ENCODE measurements around the gene GMDS. TPM values are rescaled to one million over a fixed set of nuclear protein-coding genes. Genes with fewer than 3 reads are reported as not detected.

GMDS gene
- total RNA-seq, 1 experiment from 2014 or later = 9.7 TPM

- H3K4me1 ChIP-seq (ENCODE audit: low read length) = no peaks in the 10 kb centered on the region
- no peak overlapping the region for H2AFZ ChIP-seq (ENCODE audit: low read length)
- H3K9me2 ChIP-seq (replicated peaks; ENCODE audit: insufficient read depth, low read length) = no peaks in the 10 kb centered on the region
- no peak overlapping the region for H3K4me3 ChIP-seq (ENCODE audit: low read length)
- no peaks in the 10 kb centered on the region for H4K20me1 ChIP-seq (ENCODE audit: insufficient read depth, low read depth, low read length)
- H3K27me3 ChIP-seq (ENCODE audit: low read length) = no peaks in the 10 kb centered on the region
- H3K36me3 ChIP-seq (ENCODE audit: insufficient read depth, low read length) = no peaks in the 10 kb centered on the region
- H3K9ac ChIP-seq (ENCODE audit: low read length) = no peak overlapping the region
- H3K9me3 ChIP-seq (ENCODE audit: low read length) = no peaks in the 10 kb centered on the region
- no peak overlapping the region for H3K27ac ChIP-seq (ENCODE audit: low read length)
- H3K4me2 ChIP-seq (ENCODE audit: low read depth, low read length, poor library complexity, severe bottlenecking) = no peak overlapping the region
- DNase-seq = no peak
- no peaks in the 10 kb centered on the region for H3K79me2 ChIP-seq (ENCODE audit: low read length)
Observed at GRCh38 chr6:1834646-1835516, 410.5 kb downstream of the GMDS start.

DNA sequence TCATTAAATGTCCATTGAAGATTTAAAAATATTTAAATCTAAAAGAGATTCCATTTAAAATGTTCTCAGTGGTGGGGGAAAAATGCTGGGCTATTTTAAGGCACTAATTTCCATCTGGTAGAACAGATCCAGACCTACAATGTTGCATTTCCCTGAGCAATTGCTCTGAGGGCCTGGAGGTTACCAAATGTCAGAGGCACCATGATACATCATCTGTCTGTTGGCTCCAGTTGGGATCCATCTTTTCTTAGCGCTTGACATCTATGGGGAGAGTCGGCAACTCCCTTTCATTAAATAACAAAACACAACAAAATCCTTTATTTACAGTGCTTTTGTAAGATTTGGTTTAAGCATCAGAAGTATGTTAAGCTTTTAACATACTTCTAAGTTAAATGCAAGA, 411.2 kb downstream of the GMDS start:
- no peak for DNase-seq
- no peaks in the 10 kb centered on the region for H4K20me1 ChIP-seq (ENCODE audit: insufficient read depth, low read depth, low read length)
- no peak overlapping the region for H3K9ac ChIP-seq (ENCODE audit: low read length)
- no peak overlapping the region for H3K4me3 ChIP-seq (ENCODE audit: low read length)
- H3K4me2 ChIP-seq (ENCODE audit: low read depth, low read length, poor library complexity, severe bottlenecking) = no peak overlapping the region
- no peaks in the 10 kb centered on the region for H3K4me1 ChIP-seq (ENCODE audit: low read length)
- H3K79me2 ChIP-seq (ENCODE audit: low read length) = no peaks in the 10 kb centered on the region
- H3K9me2 ChIP-seq (replicated peaks; ENCODE audit: insufficient read depth, low read length) = no peaks in the 10 kb centered on the region
- H2AFZ ChIP-seq (ENCODE audit: low read length) = no peak overlapping the region
- no peaks in the 10 kb centered on the region for H3K27me3 ChIP-seq (ENCODE audit: low read length)
- H3K9me3 ChIP-seq (ENCODE audit: low read length) = no peaks in the 10 kb centered on the region
- H3K36me3 ChIP-seq (ENCODE audit: insufficient read depth, low read length) = no peaks in the 10 kb centered on the region
- H3K27ac ChIP-seq (ENCODE audit: low read length) = no peak overlapping the region

GRCh38 chr6:1832844-1833787, 412.3 kb downstream of the GMDS start:
- no peak overlapping the region for H3K4me3 ChIP-seq (ENCODE audit: low read length)
- no peaks in the 10 kb centered on the region for H3K9me2 ChIP-seq (replicated peaks; ENCODE audit: insufficient read depth, low read length)
- H3K27ac ChIP-seq (ENCODE audit: low read length) = no peak overlapping the region
- no peaks in the 10 kb centered on the region for H3K36me3 ChIP-seq (ENCODE audit: insufficient read depth, low read length)
- H2AFZ ChIP-seq (ENCODE audit: low read length) = no peak overlapping the region
- H3K79me2 ChIP-seq (ENCODE audit: low read length) = no peaks in the 10 kb centered on the region
- H3K4me2 ChIP-seq (ENCODE audit: low read depth, low read length, poor library complexity, severe bottlenecking) = no peak overlapping the region
- no peaks in the 10 kb centered on the region for H3K4me1 ChIP-seq (ENCODE audit: low read length)
- H3K27me3 ChIP-seq (ENCODE audit: low read length) = no peaks in the 10 kb centered on the region
- no peak overlapping the region for H3K9ac ChIP-seq (ENCODE audit: low read length)
- no peak for DNase-seq
- H3K9me3 ChIP-seq (ENCODE audit: low read length) = peaks cover 8% of the 10 kb centered on the region
- H4K20me1 ChIP-seq (ENCODE audit: insufficient read depth, low read depth, low read length) = no peaks in the 10 kb centered on the region

- H4K20me1 ChIP-seq (ENCODE audit: insufficient read depth, low read depth, low read length) = no peaks in the 10 kb centered on the region
- H3K36me3 ChIP-seq (ENCODE audit: insufficient read depth, low read length) = no peaks in the 10 kb centered on the region
- no peak overlapping the region for H3K27ac ChIP-seq (ENCODE audit: low read length)
- H3K9me3 ChIP-seq (ENCODE audit: low read length) = peaks cover 14% of the 10 kb centered on the region
- H3K79me2 ChIP-seq (ENCODE audit: low read length) = no peaks in the 10 kb centered on the region
- no peak overlapping the region for H2AFZ ChIP-seq (ENCODE audit: low read length)
- H3K9me2 ChIP-seq (replicated peaks; ENCODE audit: insufficient read depth, low read length) = no peaks in the 10 kb centered on the region
- no peaks in the 10 kb centered on the region for H3K4me1 ChIP-seq (ENCODE audit: low read length)
- no peaks in the 10 kb centered on the region for H3K27me3 ChIP-seq (ENCODE audit: low read length)
- no peak overlapping the region for H3K4me3 ChIP-seq (ENCODE audit: low read length)
- no peak overlapping the region for H3K4me2 ChIP-seq (ENCODE audit: low read depth, low read length, poor library complexity, severe bottlenecking)
- no peak overlapping the region for H3K9ac ChIP-seq (ENCODE audit: low read length)
- DNase-seq = peak; percentile 40
Observed at GRCh38 chr6:1832358-1832757, 413.0 kb downstream of the GMDS start.

- Histone ChIP-seq H3K4me2 (ENCODE audit: low read depth, low read length, poor library complexity, severe bottlenecking) (no peak overlapping the region), H4K20me1 (ENCODE audit: insufficient read depth, low read depth, low read length) (no peaks in the 10 kb centered on the region), H3K27me3 (ENCODE audit: low read length) (no peaks in the 10 kb centered on the region), H3K79me2 (ENCODE audit: low read length) (no peaks in the 10 kb centered on the region), H3K36me3 (ENCODE audit: insufficient read depth, low read length) (no peaks in the 10 kb centered on the region), H3K9ac (ENCODE audit: low read length) (no peak overlapping the region), H2AFZ (ENCODE audit: low read length) (no peak overlapping the region), H3K9me3 (ENCODE audit: low read length) (peaks cover 14% of the 10 kb centered on the region), H3K27ac (ENCODE audit: low read length) (no peak overlapping the region), H3K9me2 (replicated peaks; ENCODE audit: insufficient read depth, low read length) (no peaks in the 10 kb centered on the region), H3K4me1 (ENCODE audit: low read length) (no peaks in the 10 kb centered on the region), H3K4me3 (ENCODE audit: low read length) (no peak overlapping the region)
- no peak for DNase-seq
Observed at GRCh38 chr6:1827984-1828793, 417.2 kb downstream of the GMDS start.

DNA sequence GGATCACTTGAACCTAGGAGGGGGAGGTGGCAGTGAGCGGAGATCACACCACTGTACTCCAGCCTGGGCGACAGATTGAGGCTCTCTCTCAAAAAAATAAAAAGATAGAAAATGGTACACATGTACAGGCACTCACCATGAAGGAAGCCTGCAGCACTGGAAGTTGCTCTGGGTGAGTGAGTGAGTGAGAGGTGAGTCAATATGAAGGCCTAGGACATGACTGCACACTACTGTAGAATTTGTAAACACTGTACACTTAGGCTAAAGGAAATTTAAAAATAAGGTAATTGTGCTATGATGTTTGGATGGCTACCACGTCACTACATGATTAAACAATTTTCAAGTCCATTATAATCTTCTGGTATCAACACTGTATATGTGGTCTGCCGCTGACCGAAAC, 419.5 kb downstream of the GMDS start:
- H3K27me3 ChIP-seq (ENCODE audit: low read length) = no peaks in the 10 kb centered on the region
- H3K4me1 ChIP-seq (ENCODE audit: low read length) = no peaks in the 10 kb centered on the region
- H3K36me3 ChIP-seq (ENCODE audit: insufficient read depth, low read length) = no peaks in the 10 kb centered on the region
- no peak overlapping the region for H3K9ac ChIP-seq (ENCODE audit: low read length)
- H3K4me2 ChIP-seq (ENCODE audit: low read depth, low read length, poor library complexity, severe bottlenecking) = no peak overlapping the region
- no peak for DNase-seq
- peaks cover 14% of the 10 kb centered on the region for H3K9me3 ChIP-seq (ENCODE audit: low read length)
- no peaks in the 10 kb centered on the region for H3K79me2 ChIP-seq (ENCODE audit: low read length)
- H3K4me3 ChIP-seq (ENCODE audit: low read length) = no peak overlapping the region
- no peaks in the 10 kb centered on the region for H3K9me2 ChIP-seq (replicated peaks; ENCODE audit: insufficient read depth, low read length)
- no peaks in the 10 kb centered on the region for H4K20me1 ChIP-seq (ENCODE audit: insufficient read depth, low read depth, low read length)
- no peak overlapping the region for H3K27ac ChIP-seq (ENCODE audit: low read length)
- no peak overlapping the region for H2AFZ ChIP-seq (ENCODE audit: low read length)

- DNase-seq = no peak
- H3K79me2 ChIP-seq (ENCODE audit: low read length) = no peaks in the 10 kb centered on the region
- peaks cover 14% of the 10 kb centered on the region for H3K9me3 ChIP-seq (ENCODE audit: low read length)
- H3K4me3 ChIP-seq (ENCODE audit: low read length) = no peak overlapping the region
- no peaks in the 10 kb centered on the region for H3K4me1 ChIP-seq (ENCODE audit: low read length)
- no peaks in the 10 kb centered on the region for H4K20me1 ChIP-seq (ENCODE audit: insufficient read depth, low read depth, low read length)
- no peaks in the 10 kb centered on the region for H3K9me2 ChIP-seq (replicated peaks; ENCODE audit: insufficient read depth, low read length)
- H3K36me3 ChIP-seq (ENCODE audit: insufficient read depth, low read length) = no peaks in the 10 kb centered on the region
- no peaks in the 10 kb centered on the region for H3K27me3 ChIP-seq (ENCODE audit: low read length)
- no peak overlapping the region for H3K27ac ChIP-seq (ENCODE audit: low read length)
- H3K9ac ChIP-seq (ENCODE audit: low read length) = no peak overlapping the region
- H3K4me2 ChIP-seq (ENCODE audit: low read depth, low read length, poor library complexity, severe bottlenecking) = no peak overlapping the region
- H2AFZ ChIP-seq (ENCODE audit: low read length) = no peak overlapping the region
Observed at GRCh38 chr6:1825277-1825676, 420.1 kb downstream of the GMDS start.
